Limb (tissue), 2 donors: Measurements from ENCODE around the gene PCBP2.
"Not testable (repeated sequence)": the region's sequence is repeated elsewhere in the genome, so short reads cannot be mapped to it uniquely, and the experiment has no call there.

ENCODE experiments used
- DNase-seq, 2 donors: peaks; one replicate each; pipeline ENCODE4 v3.0.0-alpha.2; 2016; ENCODE audit errors: extremely low spot score in 2 of 2

The PCBP2 gene

GRCh38 chr12:53472056-53472582 lies 20.2 kb downstream of the PCBP2 start:
- DNase-seq, result no peak

GRCh38 chr12:53474077-53474476 lies 22.2 kb downstream of the PCBP2 start:
- DNase-seq, result no peak

GRCh38 chr12:53474819-53475218 lies 22.9 kb downstream of the PCBP2 start:
- DNase-seq, result no peak

GRCh38 chr12:53476769-53477209 lies 24.9 kb downstream of the PCBP2 start:
- no peak for DNase-seq

- no peak for DNase-seq
These were observed 27.0 kb downstream of the PCBP2 start for GRCh38 chr12:53478865-53479264.

GRCh38 chr12:53479331-53479730 lies 27.4 kb downstream of the PCBP2 start:
- no peak for DNase-seq

- DNase-seq, result no peak
These were observed 28.9 kb downstream of the PCBP2 start for GRCh38 chr12:53480491-53481442.

- DNase-seq, result not testable (repeated sequence)
These were observed 29.6 kb downstream of the PCBP2 start for GRCh38 chr12:53481458-53481857.

- DNase-seq, result no peak
These were observed 30.2 kb downstream of the PCBP2 start for GRCh38 chr12:53481939-53482586.

- no peak for DNase-seq
These were observed 30.8 kb downstream of the PCBP2 start for GRCh38 chr12:53482626-53483168.

- no peak for DNase-seq
These were observed 31.5 kb downstream of the PCBP2 start for GRCh38 chr12:53483225-53483978.

- no peak for DNase-seq
These were observed 32.1 kb downstream of the PCBP2 start for GRCh38 chr12:53483979-53484377.

GRCh38 chr12:53484686-53485575 lies 33.0 kb downstream of the PCBP2 start:
- DNase-seq, result no peak

GRCh38 chr12:53485955-53486735 lies 34.2 kb downstream of the PCBP2 start:
- no peak for DNase-seq

GRCh38 chr12:53486736-53487487 lies 35.0 kb downstream of the PCBP2 start:
- DNase-seq, result no peak

- no peak for DNase-seq
These were observed 37.5 kb downstream of the PCBP2 start for GRCh38 chr12:53489242-53489864.

- DNase-seq, result no peak
These were observed 40.3 kb downstream of the PCBP2 start for GRCh38 chr12:53492188-53492587.
